Liver (tissue), 9 donors: ENCODE data around the gene SGMS1. TPM values are rescaled to one million over a fixed set of nuclear protein-coding genes. Genes with fewer than 3 reads are reported as not detected.

Experiments used
- DNase-seq: peaks from one replicate; pipeline ENCODE4 v3.0.0-alpha.2; 2017; ENCODE audit warnings: low spot score
- H3K27ac ChIP-seq, 2 donors: one replicate each; pipeline ENCODE4 v1.7.0; 2013; ENCODE audit warnings: inconsistent platforms in 2 of 2, low read length in 2 of 2, control low read depth in 1 of 2, low read depth in 1 of 2, mild to moderate bottlenecking in 1 of 2
- H3K27me3 ChIP-seq, 4 donors: one replicate each; pipeline versions ENCODE4 v1.6.1 to v1.7.0; 2013; ENCODE audit warnings: low read length in 3 of 4, inconsistent platforms in 1 of 4, mild to moderate bottlenecking in 1 of 4, moderate library complexity in 1 of 4; ENCODE audit not compliant: control insufficient read depth in 4 of 4, insufficient read depth in 4 of 4
- H3K36me3 ChIP-seq, 4 donors: one replicate each; pipeline versions ENCODE4 v1.6.1 to v1.7.0; 2013; ENCODE audit warnings: low read length in 3 of 4, mild to moderate bottlenecking in 3 of 4, low read depth in 1 of 4, moderate library complexity in 1 of 4; ENCODE audit not compliant: control insufficient read depth in 4 of 4, insufficient read depth in 3 of 4
- H3K4me1 ChIP-seq, 4 donors: one replicate each; pipeline versions ENCODE4 v1.6.1 to v1.7.0; 2013; ENCODE audit warnings: low read length in 3 of 4, mild to moderate bottlenecking in 3 of 4, moderate library complexity in 1 of 4; ENCODE audit not compliant: control insufficient read depth in 4 of 4, insufficient read depth in 4 of 4
- H3K4me3 ChIP-seq, 3 donors: one replicate each; pipeline versions ENCODE4 v1.6.1 to v1.7.0; 2013; ENCODE audit warnings: low read length in 3 of 3, control low read depth in 1 of 3, low read depth in 1 of 3, mild to moderate bottlenecking in 1 of 3
- H3K9ac ChIP-seq, 2 donors: one replicate each; pipeline ENCODE4 v1.7.0; 2013; ENCODE audit warnings: low read length in 2 of 2, mild to moderate bottlenecking in 2 of 2, moderate library complexity in 2 of 2, control low read depth in 1 of 2, low read depth in 1 of 2
- H3K9me3 ChIP-seq, 4 donors: one replicate each; pipeline versions ENCODE4 v1.6.1 to v1.7.0; 2013; ENCODE audit warnings: low read length in 3 of 4; ENCODE audit not compliant: control insufficient read depth in 4 of 4
- EGR1 ChIP-seq, 2 donors: IDR thresholded peaks; 2 replicates each; pipeline ENCODE4 v1.6.1; 2016 to 2018; ENCODE audit warnings: antibody characterized with exemption in 2 of 2, low read depth in 2 of 2
- FOXA1 ChIP-seq: IDR thresholded peaks from 2 replicates; pipeline ENCODE4 v1.6.1; 2016; ENCODE audit warnings: antibody characterized with exemption
- FOXA2 ChIP-seq: IDR thresholded peaks from 2 replicates; pipeline ENCODE4 v1.6.1; 2016; ENCODE audit warnings: antibody characterized with exemption
- GABPA ChIP-seq, 2 donors: IDR thresholded peaks in 1 of 2; conservative IDR thresholded peaks in 1 of 2; 2 replicates each; pipeline ENCODE4 v1.6.1; 2016; ENCODE audit warnings: antibody characterized with exemption in 2 of 2, mild to moderate bottlenecking in 1 of 2, moderate library complexity in 1 of 2
- HNF4A ChIP-seq, 2 donors: conservative IDR thresholded peaks; 2 replicates each; pipeline ENCODE4 v1.6.1; 2016; ENCODE audit warnings: antibody characterized with exemption in 2 of 2, mild to moderate bottlenecking in 2 of 2
- NR2F2 ChIP-seq: IDR thresholded peaks from 2 replicates; pipeline ENCODE4 v1.6.1; 2016; ENCODE audit warnings: antibody characterized with exemption
- RAD21 ChIP-seq, 2 donors: IDR thresholded peaks; 2 replicates each; pipeline ENCODE4 v1.6.1; 2016; ENCODE audit warnings: antibody characterized with exemption in 2 of 2, mild to moderate bottlenecking in 2 of 2
- RXRA ChIP-seq, 2 donors: IDR thresholded peaks; 2 replicates each; pipeline ENCODE4 v1.6.1; 2017 to 2018; ENCODE audit warnings: antibody characterized with exemption in 2 of 2, mild to moderate bottlenecking in 1 of 2
- SP1 ChIP-seq: IDR thresholded peaks from 2 replicates; pipeline ENCODE4 v1.6.1; 2018; ENCODE audit warnings: antibody characterized with exemption, mild to moderate bottlenecking
- TAF1 ChIP-seq: conservative IDR thresholded peaks from 2 replicates; pipeline ENCODE4 v1.6.1; 2016; ENCODE audit warnings: antibody characterized with exemption, mild to moderate bottlenecking
- YY1 ChIP-seq: IDR thresholded peaks from 2 replicates; pipeline ENCODE4 v1.6.1; 2016; ENCODE audit warnings: antibody characterized with exemption, mild to moderate bottlenecking
- WGBS: extraction: QIAGEN DNeasy Blood & Tissue Kit; methylation state at CpG from one replicate; pipeline ENCODE4 v1.1.7; 2013; 5-methylcytosine and 5-hydroxymethylcytosine counted together
- polyA plus RNA-seq, 2 donors: library from polyadenylated mRNA; stranded (reverse) in 1 of 2; unstranded in 1 of 2; fragments of 200-250 nt in 1 of 2; fragments of >200 nt in 1 of 2; fragmentation: Nextera tagmentation in 1 of 2; extraction: Ambion mirVana in 1 of 2; gene quantifications; one replicate each; pipeline versions ENCODE4 v1.2.1 to v1.2.3, GENCODE V29; 2013 to 2015
- total RNA-seq, 2 donors: library from RNA; depleted of rRNA; stranded (reverse); fragments of >200 nt; gene quantifications; one replicate each; pipeline ENCODE4 v1.2.3, GENCODE V29; 2014
- TF ChIP-seq, protein P1 (sequence below): IDR thresholded peaks from 2 replicates; pipeline ENCODE4 v1.6.1; 2016; ENCODE audit warnings: antibody characterized with exemption
- TF ChIP-seq, protein P2 (sequence below): fragments of 150-350 bp; IDR thresholded peaks from 2 replicates; pipeline ENCODE4 v1.5.1; 2017; ENCODE audit warnings: improper control_type of control experiment, low read depth, low read length; ENCODE audit not compliant: missing input control
- TF ChIP-seq, protein P3 (sequence below): IDR thresholded peaks from 2 replicates; pipeline ENCODE4 v1.6.1; 2016; ENCODE audit warnings: antibody characterized with exemption, mild to moderate bottlenecking
- TF ChIP-seq, protein P4 (sequence below): IDR thresholded peaks from 2 replicates; pipeline ENCODE4 v1.6.1; 2016; ENCODE audit warnings: antibody characterized with exemption
- donor health status: healthy.
- donor health status: healthy.
- donor health status: healthy.
- donor health status: healthy.
- donor health status: healthy.

Gene SGMS1
- total and polyA plus RNA-seq, 4 donors = 6.8 to 98.2 (median 21.1) TPM

DNA sequence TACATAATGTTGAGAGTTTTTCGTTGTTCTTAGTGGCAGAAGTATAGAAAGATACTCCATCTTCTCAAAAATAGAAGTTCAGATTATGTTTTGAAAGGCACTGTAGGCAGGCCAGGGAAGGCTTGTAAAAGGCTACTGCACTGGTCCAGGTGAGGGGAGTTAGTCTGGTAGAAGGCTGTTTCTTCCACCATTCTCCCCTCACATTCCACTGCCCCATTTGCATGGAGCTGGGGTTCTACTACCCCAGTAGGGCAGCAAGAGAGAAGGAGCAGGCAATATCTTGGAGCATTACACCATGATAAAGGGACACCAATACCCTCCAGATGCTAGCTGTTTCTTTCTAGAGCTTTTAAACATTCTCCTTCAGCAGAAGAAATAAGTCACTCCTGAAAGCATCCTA lies 16.5 kb upstream of the SGMS1 start:
- no peak overlapping the region for H3K4me3 ChIP-seq
- no peaks in the 10 kb centered on the region for H3K27me3 ChIP-seq
- H3K9ac ChIP-seq = no peak overlapping the region
- TF ChIP-seq, protein P1, sequence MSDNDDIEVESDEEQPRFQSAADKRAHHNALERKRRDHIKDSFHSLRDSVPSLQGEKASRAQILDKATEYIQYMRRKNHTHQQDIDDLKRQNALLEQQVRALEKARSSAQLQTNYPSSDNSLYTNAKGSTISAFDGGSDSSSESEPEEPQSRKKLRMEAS = no peak
- TF ChIP-seq YY1 (no peak), FOXA2 (no peak), HNF4A (conservative IDR thresholded peaks at IDR 0.05) (no peak)
- TF ChIP-seq, protein P2, sequence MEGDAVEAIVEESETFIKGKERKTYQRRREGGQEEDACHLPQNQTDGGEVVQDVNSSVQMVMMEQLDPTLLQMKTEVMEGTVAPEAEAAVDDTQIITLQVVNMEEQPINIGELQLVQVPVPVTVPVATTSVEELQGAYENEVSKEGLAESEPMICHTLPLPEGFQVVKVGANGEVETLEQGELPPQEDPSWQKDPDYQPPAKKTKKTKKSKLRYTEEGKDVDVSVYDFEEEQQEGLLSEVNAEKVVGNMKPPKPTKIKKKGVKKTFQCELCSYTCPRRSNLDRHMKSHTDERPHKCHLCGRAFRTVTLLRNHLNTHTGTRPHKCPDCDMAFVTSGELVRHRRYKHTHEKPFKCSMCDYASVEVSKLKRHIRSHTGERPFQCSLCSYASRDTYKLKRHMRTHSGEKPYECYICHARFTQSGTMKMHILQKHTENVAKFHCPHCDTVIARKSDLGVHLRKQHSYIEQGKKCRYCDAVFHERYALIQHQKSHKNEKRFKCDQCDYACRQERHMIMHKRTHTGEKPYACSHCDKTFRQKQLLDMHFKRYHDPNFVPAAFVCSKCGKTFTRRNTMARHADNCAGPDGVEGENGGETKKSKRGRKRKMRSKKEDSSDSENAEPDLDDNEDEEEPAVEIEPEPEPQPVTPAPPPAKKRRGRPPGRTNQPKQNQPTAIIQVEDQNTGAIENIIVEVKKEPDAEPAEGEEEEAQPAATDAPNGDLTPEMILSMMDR = no peak
- peaks cover 0 to under 1% (median 0%) of the 10 kb centered on the region in 4 donors for H3K4me1 ChIP-seq
- no peak for DNase-seq
- no peaks in the 10 kb centered on the region for H3K36me3 ChIP-seq
- 94% methylated on average over 1 of the region's 1 CpG for WGBS
- H3K27ac ChIP-seq = no peak overlapping the region
- no peaks in the 10 kb centered on the region for H3K9me3 ChIP-seq

DNA sequence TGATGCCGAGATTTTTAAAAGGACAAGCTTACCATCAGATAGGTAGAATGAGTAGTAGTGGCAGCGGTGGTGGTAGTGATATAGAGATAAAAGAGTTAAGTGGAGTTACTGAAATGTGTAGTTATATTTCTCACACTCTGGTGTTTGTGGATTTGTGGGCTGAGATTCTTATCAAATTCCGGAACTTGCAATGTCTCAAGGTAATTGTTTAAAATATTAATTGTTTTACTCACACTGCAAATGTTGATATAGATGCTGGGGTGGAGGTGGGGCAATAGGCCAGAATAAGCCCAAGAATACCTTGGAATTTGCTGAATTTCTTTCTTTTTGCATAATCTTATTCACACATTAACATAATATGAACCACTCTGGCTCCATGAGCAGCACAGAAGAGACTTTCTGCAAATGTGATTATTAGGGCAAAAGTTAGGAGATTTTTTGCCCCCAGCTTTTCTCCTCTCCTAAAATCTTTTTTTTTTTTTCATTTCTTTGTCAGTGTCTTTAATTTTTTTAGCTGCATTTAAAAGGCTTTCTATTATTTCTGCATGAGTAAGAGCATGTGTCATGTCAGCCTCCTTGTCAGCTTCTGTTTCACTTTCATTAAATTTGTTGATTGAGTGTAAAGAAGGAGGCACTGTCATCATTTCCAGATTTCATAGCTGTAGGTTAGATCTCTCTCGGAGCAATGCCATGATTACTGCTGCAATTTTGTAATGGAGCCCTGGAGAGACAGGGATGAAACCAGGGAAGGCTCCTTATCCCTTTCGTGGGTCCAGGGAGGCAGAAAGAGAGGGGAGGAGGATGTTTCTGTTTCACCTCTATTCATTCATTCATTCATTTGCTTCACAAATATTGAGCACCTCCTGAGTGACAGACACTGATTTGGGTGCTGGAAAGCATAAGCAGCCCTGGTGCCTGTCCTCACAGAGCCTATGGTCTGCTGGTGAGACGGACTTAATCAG lies 13.1 kb upstream of the SGMS1 start:
- no peak for DNase-seq
- Histone ChIP-seq H3K27me3 (no peaks in the 10 kb centered on the region), H3K27ac (no peak overlapping the region), H3K9ac (no peak overlapping the region), H3K4me3 (no peak overlapping the region), H3K9me3 (no peaks in the 10 kb centered on the region), H3K4me1 (no peaks in the 10 kb centered on the region), H3K36me3 (no peaks in the 10 kb centered on the region)
- WGBS = 78% methylated on average over 6 of the region's 6 CpGs
- TF ChIP-seq EGR1 (IDR thresholded peaks at IDR 0.05; ENCODE audit: low read depth in 2 of 2) = no peak
- TF ChIP-seq NR2F2 = no peak
- TF ChIP-seq RXRA (IDR thresholded peaks at IDR 0.05) = no peak
- TF ChIP-seq, protein P3, sequence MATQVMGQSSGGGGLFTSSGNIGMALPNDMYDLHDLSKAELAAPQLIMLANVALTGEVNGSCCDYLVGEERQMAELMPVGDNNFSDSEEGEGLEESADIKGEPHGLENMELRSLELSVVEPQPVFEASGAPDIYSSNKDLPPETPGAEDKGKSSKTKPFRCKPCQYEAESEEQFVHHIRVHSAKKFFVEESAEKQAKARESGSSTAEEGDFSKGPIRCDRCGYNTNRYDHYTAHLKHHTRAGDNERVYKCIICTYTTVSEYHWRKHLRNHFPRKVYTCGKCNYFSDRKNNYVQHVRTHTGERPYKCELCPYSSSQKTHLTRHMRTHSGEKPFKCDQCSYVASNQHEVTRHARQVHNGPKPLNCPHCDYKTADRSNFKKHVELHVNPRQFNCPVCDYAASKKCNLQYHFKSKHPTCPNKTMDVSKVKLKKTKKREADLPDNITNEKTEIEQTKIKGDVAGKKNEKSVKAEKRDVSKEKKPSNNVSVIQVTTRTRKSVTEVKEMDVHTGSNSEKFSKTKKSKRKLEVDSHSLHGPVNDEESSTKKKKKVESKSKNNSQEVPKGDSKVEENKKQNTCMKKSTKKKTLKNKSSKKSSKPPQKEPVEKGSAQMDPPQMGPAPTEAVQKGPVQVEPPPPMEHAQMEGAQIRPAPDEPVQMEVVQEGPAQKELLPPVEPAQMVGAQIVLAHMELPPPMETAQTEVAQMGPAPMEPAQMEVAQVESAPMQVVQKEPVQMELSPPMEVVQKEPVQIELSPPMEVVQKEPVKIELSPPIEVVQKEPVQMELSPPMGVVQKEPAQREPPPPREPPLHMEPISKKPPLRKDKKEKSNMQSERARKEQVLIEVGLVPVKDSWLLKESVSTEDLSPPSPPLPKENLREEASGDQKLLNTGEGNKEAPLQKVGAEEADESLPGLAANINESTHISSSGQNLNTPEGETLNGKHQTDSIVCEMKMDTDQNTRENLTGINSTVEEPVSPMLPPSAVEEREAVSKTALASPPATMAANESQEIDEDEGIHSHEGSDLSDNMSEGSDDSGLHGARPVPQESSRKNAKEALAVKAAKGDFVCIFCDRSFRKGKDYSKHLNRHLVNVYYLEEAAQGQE = no peak
- TF ChIP-seq, protein P4, sequence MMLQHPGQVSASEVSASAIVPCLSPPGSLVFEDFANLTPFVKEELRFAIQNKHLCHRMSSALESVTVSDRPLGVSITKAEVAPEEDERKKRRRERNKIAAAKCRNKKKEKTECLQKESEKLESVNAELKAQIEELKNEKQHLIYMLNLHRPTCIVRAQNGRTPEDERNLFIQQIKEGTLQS = no peak
- no peak for TF ChIP-seq FOXA1
- TF ChIP-seq GABPA (IDR thresholded peaks at IDR 0.05 in 1 of 2, conservative IDR thresholded peaks at IDR 0.05 in 1 of 2) = no peak
- no peak for TF ChIP-seq SP1
- no peak for TF ChIP-seq TAF1
- no peak for TF ChIP-seq RAD21 (IDR thresholded peaks at IDR 0.05)
